Breast epithelium (tissue), 3 donors: ENCODE results near the gene IFI30.

Experiments used
- CTCF ChIP-seq, 3 donors: fragments of 450-650 bp; IDR thresholded peaks; one replicate each; pipeline ENCODE4 v1.5.1; 2016 to 2017; ENCODE audit warnings: antibody characterized with exemption in 3 of 3, mild to moderate bottlenecking in 3 of 3, moderate library complexity in 3 of 3
- POLR2A ChIP-seq: fragments of 450-650 bp; IDR thresholded peaks from one replicate; pipeline ENCODE4 v1.6.1; 2016; ENCODE audit warnings: antibody characterized with exemption, mild to moderate bottlenecking, moderate library complexity

- TF ChIP-seq CTCF (IDR thresholded peaks at IDR 0.05) (no peak), POLR2A (no peak)
Observed at GRCh38 chr19:18135712-18136584, 37.7 kb upstream of the IFI30 start.
